ENCODE data around the gene ADAMTS12.

GRCh38 chr5:33936004-33936380 is 44.2 kb upstream of the ADAMTS12 start:
- TF ChIP-seq ISL1 (CRISPR knock-in tag; IDR thresholded peaks at IDR 0.05) (no peak), ZFP30 (CRISPR knock-in tag; IDR thresholded peaks at IDR 0.05) (no peak), CREB5 (CRISPR knock-in tag; IDR thresholded peaks at IDR 0.05; ENCODE audit: low read depth) (no peak), ZFP3 (CRISPR knock-in tag; IDR thresholded peaks at IDR 0.05) (no peak)

Data from SK-N-SH treated with all-trans-retinoic acid at 6 μM for 48 hours (cell line).